ENCODE results near the gene VAMP2.

VAMP2 gene

DNA sequence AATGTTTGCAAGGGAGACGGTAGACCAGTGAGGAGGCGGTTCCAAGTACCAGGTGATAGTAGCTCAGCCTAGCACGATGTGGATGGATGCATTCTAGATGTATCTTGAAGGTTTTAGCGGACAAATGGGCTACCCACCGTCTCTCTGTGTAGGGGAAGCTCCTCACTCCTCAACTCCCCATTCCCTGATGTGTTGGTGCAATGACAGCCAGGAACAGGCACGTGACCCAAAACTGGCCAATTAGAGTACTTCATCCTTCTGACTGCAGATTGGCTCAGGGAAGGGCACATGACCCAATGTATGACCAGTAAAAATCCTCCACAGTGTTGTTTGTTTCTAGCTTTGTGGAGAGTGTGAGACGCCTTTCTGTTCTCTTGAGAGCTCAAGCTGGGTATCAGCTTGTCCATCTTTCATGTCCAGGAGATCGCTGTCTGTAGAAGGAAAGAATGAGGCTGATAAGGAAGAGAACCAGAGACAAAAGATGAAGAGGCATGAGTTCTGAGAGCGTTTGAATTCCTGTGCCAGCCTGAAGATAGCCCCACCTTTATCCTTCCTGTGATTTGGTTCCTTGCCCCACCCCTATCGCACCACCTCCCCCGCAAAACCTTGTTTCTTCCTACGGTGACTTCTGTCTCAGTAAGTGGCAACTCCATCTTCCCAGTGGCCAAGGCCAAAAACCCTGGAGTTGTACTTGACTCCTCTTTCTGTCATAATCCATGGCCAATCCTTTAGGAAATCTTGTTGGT, 29.5 kb upstream of the VAMP2 start:
- no peak overlapping the region for H3K27ac ChIP-seq
- H3K4me3 ChIP-seq (ENCODE audit: low read depth, low read length) = no peak overlapping the region
- no peaks in the 10 kb centered on the region for H3K27me3 ChIP-seq (ENCODE audit: insufficient read depth, low read depth, severe bottlenecking)
- H3K9me3 ChIP-seq (ENCODE audit: severe bottlenecking) = no peaks in the 10 kb centered on the region
- no peak for DNase-seq
- TF ChIP-seq, protein P1, sequence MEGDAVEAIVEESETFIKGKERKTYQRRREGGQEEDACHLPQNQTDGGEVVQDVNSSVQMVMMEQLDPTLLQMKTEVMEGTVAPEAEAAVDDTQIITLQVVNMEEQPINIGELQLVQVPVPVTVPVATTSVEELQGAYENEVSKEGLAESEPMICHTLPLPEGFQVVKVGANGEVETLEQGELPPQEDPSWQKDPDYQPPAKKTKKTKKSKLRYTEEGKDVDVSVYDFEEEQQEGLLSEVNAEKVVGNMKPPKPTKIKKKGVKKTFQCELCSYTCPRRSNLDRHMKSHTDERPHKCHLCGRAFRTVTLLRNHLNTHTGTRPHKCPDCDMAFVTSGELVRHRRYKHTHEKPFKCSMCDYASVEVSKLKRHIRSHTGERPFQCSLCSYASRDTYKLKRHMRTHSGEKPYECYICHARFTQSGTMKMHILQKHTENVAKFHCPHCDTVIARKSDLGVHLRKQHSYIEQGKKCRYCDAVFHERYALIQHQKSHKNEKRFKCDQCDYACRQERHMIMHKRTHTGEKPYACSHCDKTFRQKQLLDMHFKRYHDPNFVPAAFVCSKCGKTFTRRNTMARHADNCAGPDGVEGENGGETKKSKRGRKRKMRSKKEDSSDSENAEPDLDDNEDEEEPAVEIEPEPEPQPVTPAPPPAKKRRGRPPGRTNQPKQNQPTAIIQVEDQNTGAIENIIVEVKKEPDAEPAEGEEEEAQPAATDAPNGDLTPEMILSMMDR (IDR thresholded peaks at IDR 0.05; ENCODE audit: low read depth, low read length) = no peak
- no peaks in the 10 kb centered on the region for H3K36me3 ChIP-seq

DNA sequence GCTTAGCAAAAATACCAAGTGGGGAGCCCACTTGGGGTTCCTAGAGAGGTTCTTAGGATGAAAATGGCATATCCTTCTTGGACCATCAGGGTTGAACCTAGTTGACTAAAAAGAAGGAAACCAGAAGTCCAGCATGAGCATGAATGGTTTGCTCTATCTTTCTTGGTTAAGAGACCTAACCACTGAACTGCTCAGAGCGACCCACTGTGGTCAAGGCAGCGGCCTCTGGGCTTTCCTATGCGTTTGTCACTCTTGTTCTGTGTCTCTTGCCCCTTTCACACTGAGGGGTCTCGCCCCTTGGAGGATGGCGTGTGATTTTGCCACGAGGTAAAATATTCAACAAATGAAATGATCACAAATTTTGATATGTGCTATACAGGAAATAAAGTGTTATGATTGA, 27.8 kb upstream of the VAMP2 start:
- Histone ChIP-seq H3K36me3 (no peaks in the 10 kb centered on the region), H3K4me3 (ENCODE audit: low read depth, low read length) (no peak overlapping the region), H3K27ac (no peak overlapping the region), H3K27me3 (ENCODE audit: insufficient read depth, low read depth, severe bottlenecking) (no peaks in the 10 kb centered on the region), H3K9me3 (ENCODE audit: severe bottlenecking) (no peaks in the 10 kb centered on the region)
- DNase-seq = no peak
- TF ChIP-seq, protein P1 (IDR thresholded peaks at IDR 0.05; ENCODE audit: low read depth, low read length) = no peak

DNA sequence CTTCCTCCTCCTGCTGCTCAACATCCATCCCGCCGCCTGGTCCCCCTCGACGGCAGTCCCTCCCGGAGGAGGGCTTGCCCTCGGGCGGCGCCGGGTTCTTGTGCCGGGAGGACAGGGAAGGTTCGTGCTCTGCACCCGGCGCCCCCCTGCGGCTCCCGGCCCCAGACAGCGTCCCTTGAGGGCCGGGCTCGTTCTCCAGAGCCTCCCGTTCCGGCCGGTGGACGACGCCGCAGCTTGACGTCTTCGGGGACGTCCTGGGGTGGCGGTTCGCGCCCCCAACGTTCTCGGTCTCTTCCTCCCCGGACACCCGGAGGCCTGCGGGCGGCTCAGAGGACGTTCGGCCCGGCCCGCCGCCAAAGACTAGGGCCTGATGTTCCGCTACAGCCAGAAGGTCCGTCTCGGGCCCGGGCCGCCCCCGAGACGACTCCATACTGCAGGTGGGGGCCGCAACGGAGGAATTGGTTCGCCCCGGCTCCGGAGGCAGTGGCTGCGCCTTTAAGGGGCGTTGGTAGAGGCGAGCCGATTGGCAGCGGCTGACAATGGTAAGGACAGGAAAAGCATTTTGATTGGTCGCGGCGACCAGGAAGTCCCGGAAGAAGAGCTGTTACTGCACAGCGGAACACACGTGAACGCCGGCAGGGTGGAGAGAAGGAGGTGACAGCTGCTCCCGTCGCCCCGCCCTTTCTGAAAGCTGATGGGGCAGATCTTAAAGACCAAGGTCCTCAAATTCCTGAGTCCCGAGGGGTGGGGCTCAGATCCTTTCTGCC, 27.1 kb upstream of the VAMP2 start, which contains the start of gene BORCS6:
TSS of gene BORCS6 (minus strand) at position 470 of the 767 bp plus-strand sequence. CDS start at position 430, 40 bp downstream.
- H3K9me3 ChIP-seq (ENCODE audit: severe bottlenecking) = no peaks in the 10 kb centered on the region
- peak within 1 kb of the TSS; percentile 72 for H3K27ac ChIP-seq
- H3K27me3 ChIP-seq (ENCODE audit: insufficient read depth, low read depth, severe bottlenecking) = no peaks in the 10 kb centered on the region
- H3K4me3 ChIP-seq (ENCODE audit: low read depth, low read length) = peak within 1 kb of the TSS; percentile 98
- no peaks in the 10 kb centered on the region for H3K36me3 ChIP-seq
- peak; percentile 98 for DNase-seq
- TF ChIP-seq, protein P1 (IDR thresholded peaks at IDR 0.05; ENCODE audit: low read depth, low read length) = peak; percentile 19; the same call in 1 of the 2 replicates

- Histone ChIP-seq H3K27ac (peak overlapping the region; percentile 72), H3K4me3 (ENCODE audit: low read depth, low read length) (peak overlapping the region; percentile 98), H3K9me3 (ENCODE audit: severe bottlenecking) (no peaks in the 10 kb centered on the region), H3K36me3 (no peaks in the 10 kb centered on the region), H3K27me3 (ENCODE audit: insufficient read depth, low read depth, severe bottlenecking) (no peaks in the 10 kb centered on the region)
- DNase-seq = no peak
- TF ChIP-seq, protein P1 (IDR thresholded peaks at IDR 0.05; ENCODE audit: low read depth, low read length) = no peak
These were observed 26.4 kb upstream of the VAMP2 start for GRCh38 chr17:8189041-8189710.

DNA sequence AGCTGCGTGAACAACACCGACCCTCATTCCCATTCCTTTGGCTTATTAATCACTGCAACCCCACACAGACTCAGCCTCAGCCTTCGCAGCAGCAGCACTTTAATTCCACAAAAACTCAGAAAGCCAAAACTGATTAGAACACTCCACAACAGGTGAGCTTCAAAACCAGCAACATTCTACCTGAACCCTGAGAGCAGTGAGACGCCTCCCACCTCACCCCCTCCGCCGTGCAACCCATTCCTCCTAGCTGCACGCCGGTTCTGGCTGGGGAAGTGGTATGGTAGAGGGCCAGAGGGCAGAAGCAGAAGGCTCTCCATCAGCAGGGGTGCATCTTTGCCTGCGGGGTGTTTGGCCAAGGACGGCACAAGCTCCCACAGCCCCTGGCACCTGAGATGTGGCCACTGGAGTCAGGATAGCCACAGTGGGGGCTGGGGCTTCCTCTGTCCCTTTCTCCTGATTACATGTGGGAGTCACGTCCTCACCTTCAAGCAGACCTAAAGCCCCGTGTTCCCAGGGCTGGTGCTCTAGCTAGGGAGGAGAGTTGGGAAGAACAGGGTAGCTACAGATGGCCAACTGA, 25.6 kb upstream of the VAMP2 start:
- peak overlapping the region; percentile 98 for H3K4me3 ChIP-seq (ENCODE audit: low read depth, low read length)
- no peaks in the 10 kb centered on the region for H3K27me3 ChIP-seq (ENCODE audit: insufficient read depth, low read depth, severe bottlenecking)
- no peaks in the 10 kb centered on the region for H3K9me3 ChIP-seq (ENCODE audit: severe bottlenecking)
- no peaks in the 10 kb centered on the region for H3K36me3 ChIP-seq
- peak overlapping the region; percentile 45 for H3K27ac ChIP-seq
- no peak for DNase-seq
- TF ChIP-seq, protein P1 (IDR thresholded peaks at IDR 0.05; ENCODE audit: low read depth, low read length) = no peak
